A172 (cell line): ENCODE data around the gene AP5M1. TPM values are rescaled to one million over a fixed set of nuclear protein-coding genes. Genes with fewer than 3 reads are reported as not detected.
A peak's percentile ranks its signal among the peaks of the same experiment; 100 is the strongest.
"Not testable (repeated sequence)": the region's sequence is repeated elsewhere in the genome, so short reads cannot be mapped to it uniquely, and the experiment has no call there.

Experiments used
- DNase-seq: peaks from one replicate; pipeline ENCODE4 v3.0.0-alpha.2; 2015; ENCODE audit warnings: low spot score
- total RNA-seq: library from RNA; depleted of rRNA; stranded (reverse); fragments of >200 nt; shearing (Covaris generic); gene quantifications from 2 replicates; pipeline ENCODE4 v1.2.3, GENCODE V29; 2014; rRNA removed

AP5M1 gene
- total RNA-seq = 21.2 and 35.3 TPM in 2 replicates

- DNase-seq = peak; percentile 64
Observed at GRCh38 chr14:57268161-57269069, at the start of gene AP5M1, which contains the start of gene EXOC5. Gene AP5M1 (plus strand): TSS chr14:57268971. CDS start chr14:57269315, 344 bp downstream. Gene EXOC5 (minus strand): TSS chr14:57268905. CDS start chr14:57268648, 257 bp downstream.

GRCh38 chr14:57221931-57222330 is 46.8 kb upstream of the AP5M1 start:
- no peak for DNase-seq

DNA sequence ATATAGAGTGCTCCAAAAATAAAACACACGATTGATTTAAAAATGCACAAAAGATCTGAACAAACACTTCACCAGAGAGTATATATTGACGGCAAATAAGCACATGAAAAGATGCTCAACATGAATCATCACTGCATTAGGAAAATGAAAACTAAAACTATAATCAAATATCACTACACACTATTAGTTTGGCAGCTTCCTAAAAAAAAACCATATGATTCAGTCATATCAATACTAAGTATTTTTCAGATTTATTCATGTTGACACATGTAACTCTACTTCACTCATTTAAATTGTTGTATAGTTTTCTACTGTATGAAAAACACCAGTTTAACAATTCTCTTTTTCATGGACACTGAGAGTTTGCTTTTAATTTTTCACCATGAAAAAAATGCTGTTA is 41.7 kb upstream of the AP5M1 start:
- DNase-seq = no peak

- DNase-seq = not testable (repeated sequence)
Observed at GRCh38 chr14:57228320-57228719, 40.5 kb upstream of the AP5M1 start.

DNA sequence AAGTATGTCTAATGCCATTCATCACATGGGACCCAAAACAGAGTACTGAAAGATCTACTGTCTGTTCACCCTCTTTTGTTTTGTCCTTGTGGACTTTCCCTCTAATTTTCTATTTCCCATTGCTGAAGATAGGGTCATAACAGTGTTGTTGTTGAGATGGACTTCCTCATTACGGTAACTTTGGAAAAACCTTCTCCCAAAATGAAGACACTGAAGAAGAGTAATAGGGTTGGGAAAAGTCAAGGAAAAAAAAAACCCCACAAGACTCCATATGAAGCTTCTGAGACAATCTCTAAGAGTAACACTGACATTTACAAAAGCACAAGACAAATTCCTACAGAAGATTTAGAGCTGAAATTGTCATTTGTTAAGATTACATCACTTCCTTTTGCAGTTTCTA is 36.8 kb upstream of the AP5M1 start:
- DNase-seq = no peak

GRCh38 chr14:57240115-57240514 is 28.7 kb upstream of the AP5M1 start:
- DNase-seq = not testable (repeated sequence)

DNA sequence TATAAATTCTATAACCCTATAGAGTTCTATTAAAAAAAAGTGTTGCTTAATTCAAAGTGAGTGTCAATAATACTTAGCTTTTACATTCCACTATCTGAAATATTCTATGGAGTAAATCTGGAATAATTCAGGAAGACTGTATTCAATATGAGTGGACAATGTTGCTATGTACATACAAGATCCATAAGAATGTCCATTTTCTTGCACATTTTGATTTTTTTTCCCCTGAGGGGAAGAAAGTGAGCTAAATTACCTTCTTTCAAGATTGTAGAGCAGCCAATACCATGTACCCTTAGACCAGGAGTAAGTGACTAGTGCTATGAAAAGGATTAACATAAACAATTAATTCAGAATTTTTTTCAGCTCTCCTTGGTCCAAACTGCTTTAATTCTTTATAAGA is 25.5 kb upstream of the AP5M1 start:
- DNase-seq = no peak

DNA sequence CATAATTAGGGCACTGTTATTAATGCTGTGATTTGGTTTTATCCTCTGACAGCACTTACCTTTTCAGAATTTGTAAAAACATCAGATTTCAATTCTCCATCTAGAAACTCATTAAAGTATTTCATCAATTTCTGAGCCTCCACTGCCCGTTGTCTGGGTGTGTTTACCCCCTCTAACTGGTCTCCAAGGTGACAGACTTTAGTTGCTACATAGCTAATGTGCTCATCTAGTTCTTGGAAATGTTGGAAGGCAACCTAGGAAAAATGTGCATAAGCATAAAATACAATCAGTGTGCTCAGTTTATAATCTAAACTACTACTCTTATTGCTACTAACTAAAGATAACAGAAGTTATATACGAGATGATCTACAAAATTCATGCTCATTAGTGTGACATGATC is 24.7 kb upstream of the AP5M1 start:
- no peak for DNase-seq

DNA sequence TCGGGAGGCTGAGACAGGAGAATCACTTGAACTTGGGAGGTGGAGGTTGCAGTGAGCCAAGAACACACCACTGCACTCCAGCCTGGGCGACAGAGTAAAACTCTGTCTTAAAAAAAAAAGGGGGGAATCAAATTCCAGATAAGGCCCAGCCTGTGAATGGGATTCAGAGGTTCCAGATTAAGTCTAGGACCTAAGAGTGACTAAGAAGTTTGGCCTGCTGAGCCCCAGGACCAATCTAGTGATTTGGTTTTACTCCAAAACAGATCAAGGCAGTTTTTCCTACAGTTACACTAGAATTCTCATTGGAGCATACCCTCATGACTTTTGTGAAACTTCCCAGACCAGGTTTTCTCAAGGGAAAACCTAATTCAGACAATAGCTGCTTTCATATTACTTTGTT is 22.8 kb upstream of the AP5M1 start:
- no peak for DNase-seq

GRCh38 chr14:57246933-57247657 is 21.7 kb upstream of the AP5M1 start:
- DNase-seq = no peak

DNA sequence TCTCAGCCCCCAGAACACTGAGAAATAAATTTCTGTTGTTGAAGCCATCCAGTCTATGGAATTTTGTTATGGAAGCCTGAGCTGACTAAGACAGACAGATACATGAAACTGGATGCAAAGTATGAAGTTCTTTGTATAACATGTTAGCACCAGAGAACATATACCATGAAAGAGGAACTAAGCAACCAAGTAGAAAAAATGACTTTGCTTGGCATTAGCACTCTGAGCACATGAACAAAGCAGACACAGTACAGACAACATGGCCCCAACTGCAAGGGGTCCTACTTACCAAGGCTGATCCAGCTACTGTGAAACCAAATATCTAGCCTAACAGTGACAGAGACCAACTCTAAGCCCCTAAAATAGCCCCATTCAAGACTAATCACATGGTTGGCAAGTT is 13.9 kb upstream of the AP5M1 start:
- DNase-seq = no peak

DNA sequence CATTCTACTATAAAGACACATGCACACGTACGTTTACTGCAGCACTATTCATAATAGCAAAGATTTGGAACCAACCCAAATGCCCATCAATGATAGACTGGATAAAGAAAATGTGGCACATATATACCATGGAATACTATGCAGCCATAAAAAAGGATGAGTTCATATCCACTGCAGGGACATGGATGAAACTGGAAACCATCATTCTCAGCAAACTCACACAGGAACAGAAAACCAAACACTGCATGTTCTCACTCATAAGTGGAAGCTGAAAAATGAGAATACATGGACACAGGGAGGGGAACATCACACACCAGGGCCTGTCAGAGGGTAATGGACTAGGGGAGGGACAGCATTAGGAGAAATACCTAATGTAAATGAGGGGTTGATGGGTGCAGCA is 10.6 kb upstream of the AP5M1 start:
- DNase-seq = not testable (repeated sequence)

- no peak for DNase-seq
Observed at GRCh38 chr14:57259672-57260071, 9.1 kb upstream of the AP5M1 start.

DNA sequence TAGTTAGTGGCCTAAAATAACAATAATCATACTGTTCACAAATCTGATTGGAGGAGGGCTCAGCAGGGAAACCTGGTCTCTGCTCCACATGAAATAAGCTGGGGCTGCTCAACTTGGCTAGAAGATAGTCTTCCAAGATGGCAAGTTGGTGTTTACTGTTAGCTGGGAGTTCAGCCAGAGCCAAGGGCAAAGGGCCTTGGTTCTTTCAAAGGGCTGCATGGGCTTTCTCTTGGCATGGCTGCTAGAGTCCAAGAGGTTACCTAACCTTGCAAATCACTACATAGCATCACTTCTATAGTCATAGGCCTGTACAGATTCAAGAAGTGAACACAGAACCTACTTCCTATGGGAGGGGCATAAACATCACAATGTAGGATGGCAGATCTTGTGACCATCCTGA is 7.2 kb upstream of the AP5M1 start:
- DNase-seq = no peak

- no peak for DNase-seq
Observed at GRCh38 chr14:57262117-57262516, 6.7 kb upstream of the AP5M1 start.

DNA sequence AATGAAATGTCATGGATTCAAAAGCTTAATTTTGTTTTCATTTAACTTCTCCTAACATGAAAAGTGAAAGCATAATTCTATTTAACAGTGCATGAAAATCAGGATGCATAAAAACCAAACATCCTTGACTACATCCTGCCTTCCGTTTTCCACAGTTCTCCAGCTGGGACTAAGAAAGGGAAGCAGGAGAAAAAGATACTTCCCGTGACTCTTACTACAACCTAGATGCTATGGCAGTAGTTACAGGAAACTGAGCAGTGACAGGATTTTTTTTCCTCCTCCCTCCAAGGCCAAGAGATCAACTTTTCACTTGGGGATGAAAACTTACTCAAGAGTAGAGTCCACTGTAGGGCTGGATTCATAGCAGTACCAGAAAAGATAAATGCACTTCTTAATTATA is 2.7 kb upstream of the AP5M1 start:
- DNase-seq = no peak

GRCh38 chr14:57273236-57273635 is 4.5 kb downstream of the AP5M1 start:
- no peak for DNase-seq

- DNase-seq = no peak
Observed at GRCh38 chr14:57274551-57274950, 5.8 kb downstream of the AP5M1 start.

DNA sequence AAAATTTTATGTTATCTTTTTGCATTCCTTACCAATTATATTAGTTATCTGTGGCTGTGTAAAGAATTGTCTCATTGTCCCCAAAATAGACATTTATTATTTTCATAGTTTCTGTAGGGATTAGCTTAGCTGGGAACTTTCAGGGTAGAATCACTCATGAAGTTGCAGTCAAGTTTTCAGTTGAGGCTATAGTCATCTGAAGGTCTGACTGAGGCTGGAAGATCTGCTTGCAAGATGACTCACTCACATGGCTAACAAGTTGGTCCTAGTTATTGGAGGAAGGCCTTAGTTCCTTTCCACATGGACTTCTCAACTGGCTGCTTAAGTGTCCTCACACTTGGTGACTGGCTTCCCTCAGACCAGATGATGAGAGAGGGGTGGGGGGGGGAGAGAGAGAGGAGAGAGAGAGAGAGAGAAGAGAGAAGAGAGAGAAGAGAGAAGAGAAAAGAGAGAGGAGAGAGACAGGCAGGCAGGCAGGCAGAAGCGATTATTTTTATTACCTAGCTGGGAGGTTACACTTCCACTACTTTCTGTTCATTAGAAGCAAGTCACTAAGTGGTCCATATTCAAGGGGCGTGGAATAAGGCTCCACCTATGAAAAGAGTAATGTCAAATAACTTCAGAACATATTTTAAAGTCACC is 6.4 kb downstream of the AP5M1 start:
- no peak for DNase-seq

DNA sequence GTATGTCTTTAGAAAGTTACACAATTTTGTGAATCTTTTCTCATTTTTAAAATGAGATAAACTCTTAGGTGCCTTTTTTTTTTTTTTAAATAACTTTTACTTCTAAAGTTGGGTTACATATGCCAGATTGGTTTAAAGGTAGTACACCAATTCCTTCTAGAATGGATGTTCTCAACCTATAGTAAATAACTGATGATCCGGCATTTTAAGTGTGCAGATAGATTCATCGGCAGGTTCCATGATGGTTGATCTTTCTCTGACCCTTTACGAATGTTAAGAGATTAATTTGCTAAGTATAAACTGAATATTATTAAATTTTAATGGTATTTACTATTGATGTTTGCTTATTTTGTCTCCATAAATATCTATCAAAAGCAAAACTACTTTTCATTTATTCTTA is 8.3 kb downstream of the AP5M1 start:
- no peak for DNase-seq

DNA sequence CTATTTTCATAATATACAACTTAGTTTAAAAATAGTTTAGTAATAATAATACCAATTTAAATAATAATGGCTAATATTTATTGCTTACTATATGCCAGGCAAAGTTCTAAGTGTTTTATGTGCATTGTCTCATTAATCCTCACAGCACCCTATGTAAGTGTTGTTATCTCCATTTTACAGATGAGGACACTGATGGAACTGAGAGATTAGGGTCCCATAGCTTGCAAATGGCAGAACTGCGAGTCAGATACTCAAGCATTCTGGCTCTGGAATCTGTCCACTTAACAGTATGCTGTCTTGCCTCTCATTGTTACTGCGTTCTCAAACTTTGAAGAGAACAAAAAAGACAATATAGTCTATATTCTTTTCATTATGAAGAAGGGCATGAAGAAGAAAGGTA is 19.0 kb downstream of the AP5M1 start:
- no peak for DNase-seq

GRCh38 chr14:57290751-57291150 is 22.0 kb downstream of the AP5M1 start:
- DNase-seq = no peak
